Colon (tissue), 2 donors: ENCODE data around the gene EFTUD2.

Experiments used
- FAIRE-seq: peaks from 2 replicates; lab custom pipeline; 2012; peaks lifted over from hg19 to GRCh38; lab: Jason Lieb, UNC
- donor health status: control.
- donor health status: control.

Gene EFTUD2

DNA sequence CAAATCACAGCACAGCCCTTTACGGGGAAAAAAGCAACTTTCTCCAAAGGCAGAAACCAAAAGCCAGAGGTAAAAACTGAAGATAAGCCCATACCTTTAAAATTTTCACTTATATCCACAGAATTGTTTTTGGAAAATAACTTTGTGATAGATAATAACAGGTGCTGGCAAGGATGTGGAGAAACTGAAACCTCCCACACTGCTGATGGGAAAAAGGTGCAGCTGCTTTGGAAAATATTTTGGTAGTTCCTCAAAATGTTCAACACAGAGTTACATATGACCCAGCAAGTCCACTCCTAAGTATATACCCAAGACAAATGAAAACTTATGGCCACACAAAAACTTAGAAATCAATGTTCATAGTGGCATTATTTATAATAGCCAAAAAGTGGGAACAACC lies 12.2 kb downstream of the EFTUD2 start:
- no peak for FAIRE-seq

DNA sequence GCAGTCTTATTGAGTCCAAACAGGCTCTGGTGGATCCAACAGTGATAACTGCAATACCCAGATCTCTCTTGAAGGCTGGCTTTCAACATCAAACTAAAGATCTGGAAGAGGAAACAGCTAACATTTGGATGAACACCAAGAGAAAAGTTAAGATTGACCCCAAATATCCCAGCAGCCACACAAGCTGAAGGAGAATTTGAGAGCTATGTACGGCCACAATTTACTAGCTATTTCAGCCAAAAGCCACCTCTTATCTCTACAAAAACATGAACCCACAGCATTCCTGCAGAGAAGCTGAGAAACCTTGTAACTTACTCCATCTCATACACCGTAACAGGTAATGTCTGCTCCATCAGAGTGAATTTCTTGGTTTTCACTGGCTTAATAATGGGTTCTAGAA lies 14.3 kb downstream of the EFTUD2 start:
- FAIRE-seq: no peak

DNA sequence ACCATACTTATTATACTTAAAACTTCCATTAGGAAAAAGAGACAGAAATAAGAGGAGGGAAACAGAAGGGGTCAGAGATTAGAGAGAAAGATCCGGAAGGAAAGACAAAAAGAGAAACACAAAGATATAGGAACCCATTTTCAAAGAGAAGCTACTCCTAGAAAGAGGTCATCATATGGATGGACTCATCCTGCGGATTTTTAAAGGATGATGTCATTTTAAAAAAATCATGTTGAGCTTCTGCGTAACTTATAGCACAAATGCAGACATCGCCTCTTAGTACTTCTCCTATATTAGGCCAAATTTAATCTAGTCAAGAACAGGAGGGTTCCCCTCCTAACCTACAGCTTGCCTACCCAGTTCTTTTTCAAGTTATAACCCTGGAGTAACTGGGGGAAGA lies 18.1 kb downstream of the EFTUD2 start:
- no peak for FAIRE-seq

DNA sequence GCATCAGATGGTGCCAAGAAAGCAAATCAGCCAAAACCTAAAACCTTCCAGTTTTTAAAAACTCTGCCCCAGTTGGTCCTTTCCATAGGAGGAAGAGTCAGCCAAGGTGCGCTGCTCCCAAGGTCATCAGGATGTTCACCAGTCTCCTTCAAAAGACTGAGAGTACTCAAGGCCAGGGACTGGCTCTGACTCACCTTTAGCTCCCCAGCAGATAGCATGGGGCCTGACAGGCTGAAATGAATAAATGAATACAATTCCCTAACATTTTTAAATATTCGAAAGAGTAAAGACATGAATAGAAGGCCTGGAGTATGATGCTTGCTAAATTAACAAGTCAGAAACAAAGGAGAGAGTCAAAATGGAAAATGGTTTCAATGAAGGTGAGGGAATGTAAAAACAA lies 19.2 kb downstream of the EFTUD2 start:
- FAIRE-seq: no peak

DNA sequence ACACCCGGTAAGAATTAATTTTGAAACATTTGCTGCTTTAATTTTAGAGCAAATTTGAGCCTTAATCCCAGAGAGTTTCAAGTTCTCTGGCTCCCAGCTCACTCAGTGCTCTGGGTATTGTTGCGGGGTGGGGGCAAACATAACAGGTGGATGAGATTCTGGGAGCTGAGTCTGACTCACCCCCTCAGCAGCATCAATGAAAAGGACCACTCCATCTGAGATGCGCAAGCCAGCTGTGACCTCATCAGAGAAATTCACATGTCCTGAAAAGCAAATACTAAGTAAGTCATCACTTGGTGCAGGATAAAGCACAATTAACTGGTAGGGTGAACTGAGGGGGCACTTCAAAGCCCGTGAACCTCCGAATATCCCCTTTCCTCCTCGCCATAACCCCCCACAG lies 19.9 kb downstream of the EFTUD2 start:
- no peak for FAIRE-seq

DNA sequence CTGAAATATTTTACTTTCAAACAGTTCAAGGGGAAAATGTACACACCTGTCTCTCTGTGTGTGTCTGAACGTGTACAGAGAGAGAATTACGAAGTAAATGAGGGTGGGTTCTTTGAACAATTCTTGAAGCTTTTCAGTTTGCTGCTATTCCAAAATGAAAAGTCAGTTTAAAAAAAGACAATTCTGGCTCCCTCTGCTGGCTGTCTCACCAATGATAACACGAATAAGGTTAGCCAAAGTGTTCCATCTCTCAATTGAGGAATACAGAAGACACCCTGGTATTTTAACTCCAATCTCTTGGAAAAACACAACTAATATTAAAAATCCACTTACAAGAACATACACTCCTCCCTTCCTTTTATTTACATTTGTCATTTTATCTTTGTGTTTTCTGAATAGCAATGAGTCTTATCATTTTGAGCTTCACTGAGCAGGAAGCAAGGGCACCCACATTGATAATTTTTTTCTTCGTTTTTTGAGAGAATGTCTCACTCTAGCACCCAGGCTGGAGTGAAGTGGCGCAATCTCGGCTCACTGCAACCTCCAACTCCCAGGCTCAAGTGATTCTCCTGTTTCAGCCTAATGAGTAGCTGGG lies 20.5 kb downstream of the EFTUD2 start:
- FAIRE-seq: no peak

DNA sequence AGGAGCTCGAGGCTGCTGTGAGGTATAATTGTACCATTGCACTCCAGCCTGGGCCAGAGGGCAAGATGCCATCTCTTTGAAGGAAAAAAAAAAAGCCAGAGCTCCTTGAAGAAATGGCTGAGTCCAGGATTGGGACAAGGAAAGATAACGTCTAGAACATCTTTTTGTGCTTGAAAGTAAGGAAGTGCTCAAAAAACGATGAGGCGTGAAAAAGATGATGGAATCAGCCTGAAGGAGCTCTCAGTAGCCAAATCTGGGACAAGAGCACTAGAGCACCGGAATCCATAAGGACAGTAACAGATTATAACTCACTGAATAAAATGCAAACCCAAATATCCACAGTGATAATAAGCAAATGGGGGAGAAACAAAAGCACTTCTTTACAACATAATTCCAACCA lies 22.1 kb downstream of the EFTUD2 start:
- FAIRE-seq: no peak

DNA sequence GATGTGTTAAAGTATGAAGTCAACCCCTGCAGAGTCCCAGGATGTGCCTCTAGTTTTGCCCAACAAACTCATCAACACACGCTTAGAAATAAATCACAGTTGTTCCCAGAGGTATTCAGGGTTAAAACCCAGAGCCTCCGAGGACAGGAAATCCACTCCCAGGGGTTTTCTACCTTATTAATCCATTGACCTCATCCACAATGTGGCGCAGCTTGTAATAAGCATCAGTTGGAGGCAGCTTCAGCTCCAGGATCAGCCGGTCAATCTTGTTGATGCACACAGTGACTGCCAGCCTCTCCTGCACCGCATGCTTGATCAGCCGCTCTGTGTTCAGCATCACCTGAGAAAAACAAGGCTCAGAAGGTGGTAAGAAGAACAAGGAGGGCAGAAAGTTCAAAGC lies 23.5 kb downstream of the EFTUD2 start:
- FAIRE-seq: no peak

DNA sequence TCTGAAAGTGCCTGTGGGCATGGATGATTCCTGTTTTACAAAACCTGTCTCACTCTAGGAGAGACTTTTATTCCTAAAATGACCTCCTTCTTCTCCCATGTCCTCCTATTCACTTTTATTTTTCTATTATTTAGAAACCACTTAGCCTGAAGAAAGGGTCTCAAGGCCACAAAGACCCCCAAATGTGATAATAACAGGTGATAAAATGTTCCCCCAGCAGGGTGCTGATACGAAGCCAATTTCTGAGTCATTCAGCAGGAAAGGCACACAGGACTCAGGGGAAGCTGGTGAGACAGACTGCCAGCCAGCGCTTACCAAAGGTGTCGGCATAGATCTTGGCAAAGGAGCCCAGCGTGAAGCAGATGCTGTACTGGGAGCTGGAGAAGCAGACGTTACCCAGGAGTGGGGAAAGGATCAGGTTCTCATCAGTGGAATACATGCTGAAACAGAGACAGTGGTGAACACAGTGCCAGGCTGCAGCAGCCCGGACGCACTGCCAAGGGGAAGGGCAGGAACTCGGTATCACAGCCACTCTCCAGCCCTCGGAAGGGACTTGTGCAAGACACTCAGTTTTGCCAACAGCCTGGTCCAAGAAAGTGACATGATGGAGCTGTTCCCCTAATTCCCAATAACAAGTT lies 27.0 kb downstream of the EFTUD2 start:
- no peak for FAIRE-seq

DNA sequence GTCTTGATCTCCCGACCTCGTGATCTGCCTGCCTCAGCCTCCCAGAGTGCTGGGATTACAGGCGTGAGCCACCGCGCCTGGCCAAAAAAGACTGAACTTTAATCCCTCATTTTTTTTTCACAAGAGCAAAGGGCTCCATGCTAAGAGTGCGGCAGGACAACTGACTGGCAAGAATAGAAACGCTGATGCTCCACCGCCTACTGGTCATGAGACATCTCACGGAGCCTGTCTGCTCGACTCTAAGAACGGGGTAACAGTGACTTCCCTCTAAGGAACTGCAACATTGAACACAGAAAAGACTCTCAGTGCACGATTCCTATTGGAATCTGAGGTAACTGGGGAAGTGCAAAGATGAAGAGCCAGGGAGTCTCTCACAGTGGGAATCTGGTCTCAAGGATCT lies 27.7 kb downstream of the EFTUD2 start:
- FAIRE-seq: no peak

DNA sequence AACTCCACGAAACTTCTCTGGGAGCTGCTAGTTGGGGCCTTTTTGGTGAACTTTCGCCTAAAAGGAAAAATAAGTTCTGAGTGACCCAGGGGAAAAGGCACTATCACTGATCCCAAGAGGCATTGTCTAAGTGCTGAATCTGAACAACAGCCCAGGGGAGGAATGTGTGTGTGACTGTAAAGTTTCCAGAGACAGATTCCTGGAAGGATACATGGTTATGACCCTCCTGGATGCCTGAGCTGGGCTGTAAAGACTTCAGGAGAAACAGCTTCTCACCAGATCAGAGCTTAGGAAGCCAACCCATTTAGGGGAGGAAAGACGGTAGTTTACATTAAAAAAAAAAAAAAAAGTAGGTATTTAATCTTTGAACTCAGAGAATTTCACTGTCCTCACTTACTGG lies 31.4 kb downstream of the EFTUD2 start:
- no peak for FAIRE-seq

DNA sequence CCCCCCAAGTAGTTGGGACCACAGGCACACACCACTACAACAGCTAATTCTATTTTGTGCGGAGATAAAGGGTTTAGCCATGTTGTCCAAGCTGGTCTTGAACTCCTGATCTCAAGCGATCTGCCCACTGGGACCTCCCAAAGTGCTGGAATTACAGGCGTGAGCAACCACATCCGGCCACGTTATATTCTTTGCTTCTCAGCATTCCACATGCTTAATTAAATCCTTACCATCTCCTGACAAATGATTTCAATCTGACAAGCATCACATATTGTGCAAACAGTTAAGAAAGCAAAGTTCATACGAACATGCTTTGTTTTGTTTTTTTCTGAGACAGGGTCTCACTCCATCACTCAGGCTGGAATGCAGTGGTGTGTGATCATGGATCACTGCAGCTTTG lies 33.3 kb downstream of the EFTUD2 start:
- FAIRE-seq: no peak

DNA sequence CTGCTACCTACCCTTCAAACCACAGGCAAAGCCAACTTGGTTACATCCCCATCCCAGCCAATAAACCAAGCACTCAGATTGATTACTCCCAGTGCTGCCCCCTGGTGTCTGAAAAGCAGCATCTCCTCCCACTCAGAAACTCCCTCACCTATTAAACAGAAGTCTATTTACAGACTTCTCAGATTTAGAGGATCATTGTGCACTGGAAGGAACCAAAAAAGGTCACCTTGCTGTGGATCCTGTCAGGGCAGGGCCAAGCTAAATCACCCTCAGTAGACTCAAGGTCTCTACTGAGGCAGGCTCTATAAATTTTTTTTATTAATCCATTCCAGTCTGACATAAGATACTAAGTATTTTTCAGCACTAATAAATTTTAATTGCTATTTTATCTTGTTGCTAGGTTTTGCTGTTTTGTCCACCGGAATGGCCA lies 34.0 kb downstream of the EFTUD2 start:
- no peak for FAIRE-seq

DNA sequence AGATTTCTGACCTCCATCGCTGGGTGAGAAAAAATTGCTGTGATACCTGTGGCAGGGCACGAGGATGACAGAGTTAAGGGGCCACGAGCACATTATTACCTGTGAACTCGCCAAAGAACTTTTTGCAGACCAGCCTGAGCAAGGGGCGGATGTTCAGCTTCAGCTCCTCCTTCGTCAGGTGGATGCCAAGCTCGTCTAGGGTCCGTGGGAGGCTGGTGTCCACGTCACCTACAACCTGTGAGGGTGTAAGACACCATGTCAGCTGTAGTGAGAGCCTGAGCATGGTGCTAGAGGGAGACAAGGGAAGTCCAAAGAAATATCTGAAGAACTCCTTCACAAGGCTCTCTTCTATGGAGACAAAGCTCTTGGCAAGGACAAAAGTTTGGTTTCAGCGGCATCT lies 34.4 kb downstream of the EFTUD2 start:
- FAIRE-seq: no peak

DNA sequence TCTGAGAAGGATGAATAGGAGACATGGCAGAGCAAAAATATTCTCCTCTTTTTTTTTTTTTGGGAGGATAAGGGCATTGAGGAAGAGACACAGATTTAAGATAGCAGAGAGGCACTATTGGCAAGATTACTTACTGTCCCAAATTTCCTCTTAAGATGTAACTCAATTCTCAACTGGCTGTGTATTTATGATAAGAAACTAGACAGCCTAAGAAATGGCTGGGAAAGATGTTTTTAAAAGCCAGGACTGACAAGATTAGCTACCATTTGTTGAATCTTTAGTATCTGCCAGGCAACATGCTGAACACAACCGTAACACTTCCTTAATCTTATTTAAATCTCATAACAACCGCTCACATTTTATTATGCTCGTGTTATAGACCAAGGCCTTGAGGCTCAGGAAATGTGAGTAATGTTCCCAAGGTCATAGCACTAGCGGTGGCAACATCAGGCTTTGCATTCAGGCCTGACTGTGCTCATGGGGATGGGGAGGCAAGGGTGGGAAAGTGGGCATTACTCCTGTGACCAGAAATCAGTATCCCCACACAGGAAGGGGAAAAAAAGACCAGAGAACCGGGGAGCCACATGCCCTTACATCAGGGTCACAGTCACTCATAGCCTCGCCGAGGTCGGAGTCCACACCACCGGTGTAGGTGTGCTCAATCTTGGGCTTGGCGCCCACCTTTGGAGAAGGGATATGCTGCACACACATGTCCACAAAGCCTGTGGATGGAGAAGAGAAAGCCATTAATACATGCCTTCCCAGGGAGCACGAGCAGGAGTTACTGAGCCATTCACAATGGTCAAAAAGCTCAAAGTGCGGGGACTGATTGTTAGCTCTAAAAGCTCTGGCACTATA lies 36.0 kb downstream of the EFTUD2 start:
- FAIRE-seq: no peak

DNA sequence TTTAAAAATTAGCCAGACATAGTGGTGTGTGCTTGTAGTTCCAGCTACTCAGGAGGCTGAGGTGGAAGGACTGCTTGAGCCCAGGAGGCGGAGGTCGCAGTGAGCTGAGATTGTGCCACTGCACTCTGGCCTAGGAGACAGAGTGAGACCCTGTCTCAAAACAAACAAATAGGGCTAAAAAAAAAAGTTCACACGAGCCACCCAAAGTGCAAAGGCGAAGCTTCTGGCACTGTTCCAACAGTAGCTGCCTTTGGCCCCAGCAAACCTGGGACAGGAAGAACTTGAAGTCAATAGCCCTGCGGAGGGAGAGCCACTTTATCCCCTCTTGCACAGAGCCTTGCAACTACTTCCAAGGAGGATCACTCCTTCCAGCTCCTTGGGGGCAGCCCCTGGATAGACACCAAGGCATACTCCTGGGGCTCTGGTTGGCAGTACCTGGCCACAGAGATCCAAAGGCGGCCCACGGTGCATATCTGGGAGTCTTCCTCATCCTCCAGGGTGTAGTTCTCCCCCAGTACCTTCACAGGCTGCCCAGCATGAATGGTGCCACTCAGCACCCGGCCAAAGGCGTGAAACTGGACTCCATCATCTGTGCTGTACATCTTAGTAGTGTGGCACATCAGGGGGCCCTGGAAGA lies 36.8 kb downstream of the EFTUD2 start:
- no peak for FAIRE-seq

DNA sequence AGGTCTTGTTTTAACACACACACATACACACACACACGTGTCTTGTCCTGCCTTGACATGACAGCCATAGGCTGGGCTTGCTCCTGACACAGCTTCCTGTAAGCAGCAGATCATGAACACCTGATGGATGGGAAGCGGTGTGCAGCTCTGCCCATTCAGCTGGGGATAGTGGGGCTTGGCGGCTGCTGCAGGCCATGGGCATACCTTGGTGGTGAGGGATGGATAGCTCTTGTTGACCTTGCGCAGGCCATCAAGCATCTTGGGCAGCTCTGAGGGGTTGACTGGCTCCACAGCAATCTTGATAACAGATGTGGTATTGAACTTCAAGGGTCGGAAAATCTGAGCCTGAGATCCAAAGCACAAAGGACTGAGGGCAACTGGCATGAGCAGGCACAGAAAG lies 39.5 kb downstream of the EFTUD2 start:
- FAIRE-seq: no peak

DNA sequence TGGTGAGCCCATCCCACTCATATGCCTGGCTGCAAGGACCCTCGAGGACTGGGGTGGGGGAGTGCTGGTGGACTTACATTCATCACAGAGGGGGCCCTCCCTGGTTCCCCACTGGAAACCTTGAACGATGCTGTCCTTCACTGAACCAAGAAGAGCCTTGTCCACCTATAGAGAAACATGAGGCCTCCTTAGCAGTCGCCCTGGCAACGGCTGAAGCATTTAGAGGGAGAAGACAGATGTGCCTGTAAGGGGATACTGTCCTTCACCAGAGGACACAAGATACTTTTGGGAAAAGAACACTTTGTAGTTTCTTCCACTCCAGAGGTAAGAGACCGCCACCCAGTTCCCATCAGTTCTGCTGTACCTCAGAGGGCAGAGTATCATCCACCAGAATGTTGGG lies 45.1 kb downstream of the EFTUD2 start:
- FAIRE-seq: no peak

DNA sequence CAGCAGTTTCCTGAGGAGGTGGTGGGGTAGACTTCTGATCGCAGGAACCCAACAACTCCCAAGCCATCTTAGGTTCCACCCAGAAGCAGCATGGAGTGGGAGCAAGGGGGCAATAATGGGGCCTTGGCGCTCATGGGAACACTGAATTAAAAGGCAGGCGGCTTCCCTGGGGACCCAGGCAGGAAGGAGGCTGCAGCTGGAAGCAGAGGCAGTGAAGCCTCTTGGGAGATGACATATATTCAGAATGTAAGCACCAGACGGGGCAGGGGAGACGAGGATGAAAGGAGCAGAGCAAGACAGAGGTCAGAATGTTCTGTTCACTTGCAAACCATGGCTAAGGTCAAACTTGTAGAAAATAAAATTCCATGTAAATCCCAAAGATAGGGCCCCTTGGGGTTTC lies 48.6 kb downstream of the EFTUD2 start:
- FAIRE-seq: no peak

DNA sequence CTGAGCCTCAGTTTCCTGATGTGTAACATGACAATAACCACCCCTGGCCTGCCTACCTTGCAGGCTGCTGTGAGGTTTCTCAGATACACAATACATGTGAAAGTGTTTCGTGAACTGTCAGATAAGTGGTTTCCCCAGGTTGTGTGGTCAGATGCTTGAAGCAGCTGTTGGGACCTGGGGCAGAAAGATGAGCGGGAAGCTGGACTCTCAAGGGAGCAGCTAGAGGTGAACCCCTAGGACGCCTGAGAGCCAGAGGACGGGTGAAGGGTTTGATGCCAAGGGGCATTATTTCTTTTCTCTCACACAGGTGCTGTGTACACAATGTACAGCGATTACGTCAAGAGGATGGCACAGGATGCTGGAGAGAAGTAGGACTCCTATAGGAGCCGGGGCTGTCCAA lies 49.2 kb downstream of the EFTUD2 start:
- no peak for FAIRE-seq

DNA sequence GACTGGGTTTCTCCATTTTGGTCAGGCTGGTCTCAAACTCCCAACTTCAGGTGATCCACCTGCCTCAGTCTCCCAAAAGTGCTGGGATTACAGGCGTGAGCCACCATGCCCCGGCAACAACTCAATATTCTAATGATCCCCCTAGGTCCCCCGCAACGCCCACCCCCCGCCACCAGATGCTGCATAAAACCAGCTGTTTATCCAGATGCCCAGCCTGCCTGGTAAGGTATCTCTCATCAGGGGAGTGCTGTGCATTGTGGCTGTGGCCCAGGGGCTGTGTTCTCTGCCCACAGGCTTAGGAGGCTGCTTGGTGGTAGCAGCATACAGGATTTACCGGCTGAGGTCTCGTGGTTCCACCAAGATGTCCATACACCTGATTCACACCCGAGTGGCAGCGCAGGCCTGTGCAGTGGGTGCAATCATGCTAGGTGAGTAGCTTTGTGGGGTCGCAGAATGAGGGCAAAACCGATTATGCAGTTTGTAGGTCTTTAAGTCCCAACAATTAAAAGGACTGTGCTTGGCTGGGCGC lies 50.2 kb downstream of the EFTUD2 start:
- FAIRE-seq: no peak

DNA sequence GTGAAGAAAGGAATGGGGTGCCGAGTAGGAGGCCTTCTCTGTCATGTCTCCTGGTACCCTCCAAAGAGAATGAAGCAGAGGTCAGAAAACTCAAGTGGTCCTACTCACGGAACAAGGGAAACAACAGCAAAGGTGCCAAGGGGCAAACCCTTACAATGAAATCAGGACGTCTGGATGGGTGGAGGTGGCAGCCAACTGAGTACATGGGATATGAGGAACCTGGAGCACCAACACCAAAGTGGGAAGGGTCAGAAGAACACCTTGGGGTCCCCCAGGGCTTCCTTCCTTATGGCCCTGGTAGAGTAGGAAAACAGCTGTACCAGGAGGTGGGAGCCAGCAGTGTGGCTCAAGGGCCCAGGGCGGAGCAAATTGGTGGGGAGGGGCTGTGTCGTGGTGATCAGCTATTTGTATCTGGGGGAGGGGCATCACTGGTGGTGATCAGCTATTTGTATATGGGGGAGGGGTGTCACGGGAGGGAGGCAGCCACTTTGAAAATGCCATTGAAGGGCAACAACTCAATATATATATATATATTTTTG lies 50.9 kb downstream of the EFTUD2 start:
- no peak for FAIRE-seq

DNA sequence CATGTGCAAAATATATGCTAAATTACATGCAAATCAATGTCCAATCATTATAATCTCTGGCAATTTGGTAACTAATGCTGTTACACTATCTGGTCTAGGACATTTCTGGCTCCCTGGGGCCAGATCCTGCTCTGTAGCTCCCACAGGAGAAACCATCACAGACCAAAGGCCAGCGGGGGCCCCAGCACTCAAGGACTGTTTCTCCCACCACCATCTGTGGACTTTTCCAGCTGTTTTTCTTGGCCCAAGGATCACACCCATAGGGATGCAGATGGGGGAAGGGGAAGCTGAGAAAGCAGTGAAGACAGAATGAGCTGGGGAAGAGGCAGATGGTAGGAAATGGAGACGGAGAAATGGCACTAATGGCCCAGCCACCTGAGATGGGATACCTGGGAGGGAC lies 51.7 kb downstream of the EFTUD2 start, which contains the start of gene HIGD1B:
Gene HIGD1B, plus strand, starts transcription at position 298 of the 400 bp plus-strand sequence. CDS start 270 bp downstream, outside the sequence.
- no peak for FAIRE-seq
